NCI-H2227 (cell line): ENCODE data around the gene RPA1.

Experiments used
- DNase-seq: peaks from one replicate; lab custom pipeline; 2025; ENCODE audit not compliant: unreplicated experiment; lab: John Stamatoyannopoulos, UW

Gene RPA1

DNA sequence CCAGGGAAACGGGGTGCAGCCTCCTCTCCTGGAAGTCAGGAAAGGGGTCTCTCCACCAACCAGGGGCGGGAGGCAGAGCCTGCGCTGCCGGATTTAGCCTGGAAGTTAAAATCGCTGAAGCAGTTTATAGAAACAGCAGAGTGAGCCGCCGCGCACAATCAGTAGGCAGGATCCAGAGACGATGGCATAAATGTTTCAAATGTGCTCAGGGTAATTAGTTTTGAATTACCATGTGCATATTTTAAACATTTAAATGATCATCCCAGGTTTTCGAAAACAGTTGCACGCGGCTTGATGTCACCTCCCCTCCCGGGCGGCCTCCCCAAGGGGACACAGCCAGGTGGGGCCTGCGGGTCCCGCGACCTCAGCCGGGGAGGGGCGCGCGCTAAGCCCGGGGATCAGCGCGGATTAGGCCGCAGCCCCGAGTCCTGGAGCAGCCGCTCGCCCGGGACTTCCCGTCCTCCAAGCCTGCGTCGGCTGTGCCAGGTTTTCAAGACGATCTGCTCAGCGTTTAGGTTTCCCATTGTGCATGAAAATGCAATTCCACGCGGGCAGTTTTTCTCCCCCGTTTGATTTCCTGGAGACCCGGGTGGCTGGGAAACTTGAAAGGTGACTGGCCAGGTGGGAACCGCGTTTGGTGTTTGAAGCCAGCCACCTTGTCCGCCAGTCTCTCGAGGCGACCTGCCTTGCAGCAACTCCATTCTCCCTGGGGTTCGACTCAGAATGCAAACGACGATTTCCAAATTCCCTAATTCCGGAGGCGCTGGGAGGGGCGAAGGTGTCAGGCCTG is 78.3 kb downstream of the RPA1 start:
- DNase-seq: no peak

DNA sequence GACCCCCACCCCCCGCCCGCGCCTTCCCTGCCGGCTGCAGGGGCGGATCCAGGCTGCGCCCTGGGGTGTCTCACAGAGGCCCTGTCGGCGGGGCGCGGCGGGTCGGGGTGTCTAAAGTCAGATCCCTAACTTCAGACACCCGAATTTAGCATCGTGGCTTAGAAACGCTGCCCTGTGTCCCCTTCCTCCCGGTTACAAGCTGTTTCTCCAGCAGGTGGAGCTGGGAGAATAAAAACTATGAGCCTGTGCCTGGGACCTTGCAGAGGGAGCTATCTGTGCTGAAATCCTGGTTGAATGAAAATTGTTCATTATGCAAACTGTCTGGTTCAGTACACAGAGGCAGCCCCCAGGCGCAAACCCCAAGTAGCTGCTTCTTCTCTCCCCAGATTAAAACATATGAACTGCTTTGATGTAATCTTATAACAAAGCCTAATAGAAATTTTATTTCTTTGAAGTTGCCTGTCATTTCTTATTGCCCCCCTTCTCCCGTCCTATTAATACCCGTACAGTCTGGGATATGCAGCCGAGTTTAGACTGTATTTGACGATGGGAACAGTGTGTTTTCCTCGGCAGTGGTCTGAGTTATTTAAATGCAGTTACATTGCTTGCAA is 79.0 kb downstream of the RPA1 start:
- DNase-seq: peak; percentile 74

DNA sequence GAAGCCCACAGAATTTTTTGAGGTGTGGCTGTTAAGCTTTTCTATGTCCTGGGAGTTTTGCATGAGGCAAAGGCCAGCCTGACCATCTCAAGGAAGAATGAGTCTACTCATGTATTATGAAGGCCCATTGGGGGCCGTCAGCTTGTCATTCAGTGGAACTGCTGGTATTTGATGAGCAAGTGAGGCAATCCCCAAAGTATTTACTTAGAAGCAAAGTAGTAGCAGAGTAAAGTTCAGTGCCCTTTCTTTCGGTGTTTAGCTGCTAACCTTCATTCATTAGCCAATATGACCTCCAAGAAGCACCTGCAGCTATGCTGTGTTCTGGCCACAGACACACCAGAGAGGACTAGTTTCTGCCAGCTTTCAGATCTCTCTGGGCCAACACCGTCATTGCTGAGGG is 80.2 kb downstream of the RPA1 start:
- DNase-seq: no peak

DNA sequence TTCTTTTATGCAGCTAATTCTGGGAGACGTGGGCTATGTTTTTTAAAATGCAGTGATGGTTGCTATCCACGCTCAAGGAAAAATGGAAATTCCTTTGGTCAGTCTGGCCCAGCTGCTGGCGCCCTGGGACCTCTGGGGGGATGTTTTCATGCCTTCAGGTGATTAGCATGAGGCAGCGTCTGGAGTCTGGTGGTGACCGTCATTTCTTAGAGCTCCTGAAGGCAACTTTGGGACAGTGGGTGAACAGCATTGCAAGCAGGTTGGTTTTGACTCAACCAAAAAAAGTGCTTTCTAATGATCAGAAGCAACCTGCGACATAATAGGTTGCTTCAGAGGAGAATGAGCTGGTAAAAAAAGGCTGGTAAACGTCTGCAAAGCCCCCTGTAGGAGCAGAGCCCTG is 82.3 kb downstream of the RPA1 start:
- no peak for DNase-seq

DNA sequence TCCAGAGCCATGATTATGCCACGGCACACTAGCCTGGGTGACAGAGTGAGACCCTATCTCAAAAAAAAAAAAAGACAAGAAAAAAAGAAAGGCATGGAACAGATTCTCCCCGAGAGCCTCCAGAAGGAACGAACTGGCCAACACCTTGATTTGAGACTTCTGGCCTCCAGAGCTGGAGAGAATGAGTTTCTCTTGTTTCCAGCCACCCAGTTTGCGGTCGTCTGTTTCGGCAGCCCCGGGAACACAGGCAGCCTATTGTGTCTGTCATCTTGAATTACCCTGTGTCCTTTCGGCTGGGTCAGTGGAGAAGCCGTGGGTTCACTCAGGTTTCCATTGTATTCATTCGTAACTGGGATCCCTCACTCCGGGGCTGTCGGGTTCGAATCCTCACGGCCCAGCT is 83.9 kb downstream of the RPA1 start:
- DNase-seq: no peak

DNA sequence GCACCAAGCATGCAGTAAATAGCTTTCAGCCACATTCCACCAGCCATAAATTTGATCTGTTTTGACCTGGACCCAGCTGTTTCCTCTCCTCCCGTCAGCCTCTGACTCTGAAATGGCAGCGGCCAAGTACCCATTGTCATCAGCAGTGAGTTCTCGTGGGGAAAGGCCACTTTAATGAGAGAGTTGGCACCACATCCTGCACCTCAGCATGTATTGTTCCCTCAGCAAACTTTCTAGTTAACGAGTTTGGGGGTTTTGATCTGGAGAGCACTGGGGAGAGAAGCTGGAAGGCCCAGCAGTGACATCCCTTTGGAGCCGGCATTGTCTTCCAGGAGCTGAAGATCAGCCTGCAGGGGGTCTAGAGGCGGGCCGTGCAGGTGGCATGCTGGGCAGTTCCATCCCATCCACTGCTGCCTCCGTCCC is 84.9 kb downstream of the RPA1 start:
- DNase-seq: no peak

DNA sequence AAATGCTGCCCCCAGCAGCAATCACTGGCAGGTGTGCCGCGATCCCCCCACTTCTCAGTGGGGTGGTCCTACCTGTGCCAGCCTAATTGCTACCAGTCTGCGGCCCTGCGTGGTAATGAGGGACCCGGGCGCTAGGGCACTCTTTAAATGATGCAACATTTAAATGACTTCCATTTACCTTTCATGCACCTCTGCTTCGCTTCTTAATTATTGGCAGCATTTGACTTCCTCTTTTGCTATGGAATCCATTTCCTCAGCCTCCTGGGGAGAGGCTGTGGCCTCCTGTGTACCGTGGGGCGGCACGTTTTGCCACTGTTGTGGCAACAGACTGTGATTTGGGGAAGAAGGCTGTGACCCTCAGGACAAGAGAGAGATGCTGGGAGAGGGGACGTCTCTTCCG is 86.1 kb downstream of the RPA1 start:
- DNase-seq: no peak

DNA sequence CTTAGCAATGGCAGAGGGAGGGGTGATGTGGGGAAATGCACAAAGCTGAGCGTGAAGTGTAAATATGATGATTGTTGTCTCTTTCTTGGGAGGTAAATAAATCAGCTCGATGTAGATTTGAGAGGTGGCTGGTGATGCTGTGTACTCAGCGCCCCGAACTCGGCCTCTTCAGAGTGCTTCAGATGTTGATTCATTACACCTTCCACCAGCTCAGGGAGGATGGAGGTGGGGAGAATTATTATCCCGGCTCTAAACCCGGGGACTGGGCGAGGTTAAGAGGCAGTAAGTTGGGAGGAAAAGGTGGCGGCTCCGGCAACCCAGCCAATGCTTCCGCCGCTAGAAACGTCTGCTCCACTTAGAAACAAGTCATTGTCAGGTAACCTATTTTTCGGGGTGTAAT is 86.5 kb downstream of the RPA1 start:
- no peak for DNase-seq

DNA sequence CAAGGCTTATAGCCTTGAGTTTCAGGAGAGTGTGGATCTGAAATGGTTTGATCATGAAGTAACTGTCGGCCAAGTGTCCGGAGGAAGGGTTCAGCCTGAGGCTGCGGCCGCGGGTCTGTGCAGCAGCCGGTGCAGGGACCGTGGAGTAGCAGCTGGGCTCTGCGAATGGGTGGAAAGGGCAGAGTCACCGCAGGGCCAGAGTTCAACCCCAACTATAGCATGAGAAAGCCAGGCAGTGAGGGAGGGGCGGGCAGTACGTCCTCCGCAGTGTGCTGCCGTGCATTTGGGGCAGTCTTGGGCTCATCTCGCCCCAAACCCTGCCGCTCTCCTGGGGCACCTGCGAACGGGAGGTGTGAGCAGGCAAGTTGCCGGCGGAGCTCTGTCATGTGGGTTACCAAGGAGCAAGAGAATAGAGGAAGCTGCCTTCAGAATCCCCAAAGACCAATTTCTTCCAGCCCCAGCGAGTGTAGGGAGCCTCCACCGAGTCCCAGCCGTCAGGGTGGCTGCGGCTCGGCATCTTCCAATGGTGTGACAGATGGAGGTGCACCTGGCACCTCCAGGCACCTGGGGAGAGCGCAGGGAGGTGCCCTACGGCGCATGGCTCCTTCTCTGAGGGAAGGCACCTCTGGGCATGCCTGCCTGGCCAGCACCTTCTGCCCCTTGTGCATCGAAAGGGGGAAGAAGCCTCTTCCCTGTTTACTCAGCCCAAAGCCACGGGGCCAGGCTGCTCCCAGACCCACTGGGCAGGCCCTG is 87.3 kb downstream of the RPA1 start:
- DNase-seq: no peak

DNA sequence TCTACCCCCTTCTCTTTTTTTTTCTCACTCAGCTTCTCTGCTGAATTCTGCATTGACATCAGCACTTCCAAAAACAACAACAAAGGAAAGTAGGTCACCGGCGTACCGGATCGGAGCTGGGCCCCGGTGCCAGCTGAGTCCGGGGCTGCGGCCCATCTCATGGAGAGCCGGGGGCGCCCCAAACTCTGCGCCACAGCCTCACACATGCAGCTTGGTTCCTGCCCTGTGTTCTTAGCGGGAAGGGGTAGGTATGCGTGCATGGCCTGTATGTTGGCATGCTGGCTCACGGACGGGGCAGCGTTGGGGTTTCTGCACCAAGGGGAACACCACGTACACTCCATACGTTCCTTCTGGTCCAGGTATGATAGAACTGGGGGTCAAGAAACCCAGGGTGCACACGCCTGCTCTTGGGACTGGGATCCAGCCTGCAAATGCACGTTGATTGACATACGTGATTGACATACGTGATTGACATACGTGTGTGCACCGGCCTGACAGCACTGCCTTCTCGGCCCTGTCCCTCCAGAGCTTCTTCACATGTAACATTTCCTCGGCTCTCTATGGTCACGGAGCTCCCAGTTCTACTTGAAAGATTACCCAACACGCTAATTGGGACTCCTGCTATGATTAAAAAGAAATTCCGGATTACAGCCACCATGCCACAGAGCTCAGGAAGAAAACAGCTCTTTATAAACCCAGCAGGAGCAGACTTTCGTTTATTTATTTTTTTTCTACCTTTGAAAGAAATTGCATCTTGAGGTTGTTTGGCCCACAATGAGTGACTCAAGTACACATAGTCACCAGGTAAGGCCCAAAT is 88.7 kb downstream of the RPA1 start:
- DNase-seq: no peak

DNA sequence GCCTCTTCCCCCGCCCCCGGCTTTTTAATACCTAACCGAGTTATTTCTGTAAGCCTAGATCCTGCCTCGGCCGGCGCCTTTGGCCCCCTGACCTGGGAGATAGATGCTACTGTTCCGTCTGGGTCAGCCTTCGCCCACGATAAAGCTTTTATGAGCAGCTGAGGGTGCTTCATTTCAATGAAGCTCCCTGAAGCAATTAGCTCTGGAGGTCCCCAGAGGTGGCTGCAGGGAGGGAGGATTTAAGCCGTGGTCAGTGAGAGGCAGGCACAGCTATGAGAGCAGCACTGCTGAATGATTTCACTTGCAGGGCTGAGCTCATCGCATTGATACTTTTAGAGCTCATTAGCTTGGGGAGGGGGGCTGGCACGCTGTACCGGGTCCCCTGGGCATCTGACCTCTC is 89.4 kb downstream of the RPA1 start:
- no peak for DNase-seq

DNA sequence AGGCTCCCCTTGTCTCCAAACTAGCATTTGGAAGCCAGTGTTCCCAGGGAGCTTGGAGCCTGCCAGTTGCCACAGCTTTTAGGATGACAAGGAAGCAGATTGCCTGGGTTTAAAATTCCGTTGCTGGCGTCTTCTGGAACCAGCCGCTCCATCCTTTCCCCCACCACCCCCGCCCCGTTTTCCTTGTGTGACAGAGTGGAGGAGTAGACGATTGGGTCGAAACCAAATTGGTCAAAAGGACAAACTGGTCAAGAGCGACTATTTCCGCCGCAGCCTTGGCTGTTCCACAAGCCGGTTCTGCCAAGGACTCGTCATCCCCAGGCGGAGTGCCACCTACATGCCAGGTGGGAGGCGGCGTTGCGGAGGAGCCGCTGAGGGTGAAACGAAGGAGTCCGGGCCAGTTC is 91.1 kb downstream of the RPA1 start:
- DNase-seq: no peak

DNA sequence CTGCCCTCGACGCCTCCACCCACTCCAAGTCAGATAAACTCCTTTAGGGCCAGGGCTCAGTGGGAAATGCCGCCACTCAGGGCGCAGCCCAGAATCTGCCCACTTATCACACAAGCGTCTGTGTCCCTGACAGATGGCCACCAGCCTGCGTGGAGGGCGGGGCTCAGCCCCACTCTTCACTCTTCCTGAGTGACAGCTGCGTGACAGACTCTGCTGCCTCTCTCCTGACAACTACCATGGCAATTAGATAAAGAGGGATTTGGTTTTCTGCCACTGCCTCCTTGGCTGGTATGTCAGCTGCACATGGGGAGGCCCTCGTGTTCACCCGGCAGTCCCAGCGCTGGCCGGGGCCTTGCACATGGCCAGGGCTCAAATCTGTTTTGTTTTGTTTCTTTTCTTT is 99.2 kb downstream of the RPA1 start:
- DNase-seq: no peak

DNA sequence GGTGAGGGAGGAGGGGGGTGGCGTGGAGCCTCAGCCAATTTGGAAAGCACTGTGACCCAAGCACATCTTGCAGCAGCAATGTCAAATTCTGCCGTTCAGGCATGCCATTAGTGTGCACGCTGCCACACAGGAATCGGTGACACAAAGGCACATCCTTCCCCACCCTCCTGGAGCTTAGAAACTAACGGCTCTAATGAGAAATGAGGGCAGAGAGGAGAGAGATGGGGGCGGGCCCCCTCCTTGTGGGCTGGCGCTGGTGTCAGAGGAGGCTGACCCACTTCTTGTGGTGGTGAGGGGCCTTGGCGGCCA is 100.5 kb downstream of the RPA1 start:
- peak; percentile 60 for DNase-seq

DNA sequence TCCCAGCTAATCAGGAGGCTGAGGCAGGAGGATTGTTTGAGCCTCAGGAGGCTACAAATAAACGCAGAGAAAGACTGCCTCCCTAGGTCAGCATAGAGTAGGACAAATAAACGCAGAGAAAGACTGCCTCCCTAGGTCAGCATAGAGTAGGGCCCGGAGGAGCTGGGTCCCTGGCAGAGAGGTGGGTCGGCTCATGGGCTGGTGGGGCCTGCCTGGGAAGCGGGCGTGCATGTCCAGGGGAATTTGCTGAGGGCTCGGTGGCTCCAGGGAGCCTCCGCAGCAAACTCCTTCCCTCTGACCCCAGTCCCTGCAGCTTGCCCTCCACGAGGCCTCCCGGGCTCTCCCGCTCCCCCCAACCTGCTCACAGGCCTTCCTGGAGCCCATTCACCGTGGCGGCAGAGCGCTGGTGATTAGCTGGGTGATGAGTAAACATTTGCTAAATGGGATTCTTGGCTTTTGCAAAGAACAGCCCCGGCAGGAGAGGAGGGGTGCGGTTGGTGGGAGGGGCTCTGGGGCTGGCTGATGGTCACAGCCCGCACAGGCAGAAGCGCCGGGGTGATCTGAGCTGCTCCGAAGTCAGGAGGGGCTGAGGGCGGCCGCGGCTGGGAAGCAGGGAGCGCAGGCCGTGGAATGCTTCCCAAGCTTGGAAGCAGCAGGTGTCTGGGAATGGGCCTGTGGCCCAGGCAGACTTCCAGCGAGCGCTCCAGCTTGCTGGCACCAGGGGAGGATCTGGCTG is 102.2 kb downstream of the RPA1 start:
- DNase-seq: peak; percentile 32

DNA sequence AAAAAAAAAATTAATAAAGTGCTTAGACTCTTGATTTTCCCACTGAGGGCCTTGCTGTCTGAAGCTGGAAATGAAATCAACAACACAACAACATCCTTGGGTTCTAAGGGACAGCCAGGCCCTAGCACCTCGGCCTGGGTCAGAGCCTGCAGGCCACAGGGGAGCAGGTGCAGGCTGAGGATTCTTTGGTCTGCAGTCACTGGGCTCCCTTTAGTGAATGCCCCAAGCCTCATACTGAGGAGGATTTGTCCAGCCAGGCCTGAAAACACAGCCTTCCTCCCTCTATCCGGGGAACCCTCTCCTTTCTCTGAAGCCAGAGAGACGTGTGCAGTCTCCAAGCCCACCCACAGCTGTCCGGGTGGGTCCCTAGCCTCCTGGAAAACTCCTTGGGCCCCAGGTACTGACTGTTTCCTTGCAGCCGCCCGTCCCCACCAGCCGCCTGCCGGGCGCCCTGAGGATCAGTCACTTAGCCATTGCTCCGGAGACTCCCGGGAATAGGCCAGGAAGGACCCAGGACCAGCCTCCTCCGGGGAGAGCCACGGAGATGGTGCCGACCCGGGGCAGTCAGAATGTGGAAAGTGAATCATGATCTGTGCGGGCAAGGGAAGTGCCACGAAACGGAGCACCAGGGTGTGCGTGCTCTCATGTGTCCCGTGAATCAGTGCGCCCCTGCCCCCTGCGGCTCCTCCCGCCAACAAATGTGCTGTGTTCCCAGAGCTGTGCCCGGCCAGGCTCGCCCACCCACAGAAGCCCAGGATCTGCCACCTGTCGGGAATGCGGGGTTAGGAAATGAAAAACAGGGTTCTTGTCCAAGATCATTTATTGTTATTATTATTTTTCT is 104.3 kb downstream of the RPA1 start:
- no peak for DNase-seq

DNA sequence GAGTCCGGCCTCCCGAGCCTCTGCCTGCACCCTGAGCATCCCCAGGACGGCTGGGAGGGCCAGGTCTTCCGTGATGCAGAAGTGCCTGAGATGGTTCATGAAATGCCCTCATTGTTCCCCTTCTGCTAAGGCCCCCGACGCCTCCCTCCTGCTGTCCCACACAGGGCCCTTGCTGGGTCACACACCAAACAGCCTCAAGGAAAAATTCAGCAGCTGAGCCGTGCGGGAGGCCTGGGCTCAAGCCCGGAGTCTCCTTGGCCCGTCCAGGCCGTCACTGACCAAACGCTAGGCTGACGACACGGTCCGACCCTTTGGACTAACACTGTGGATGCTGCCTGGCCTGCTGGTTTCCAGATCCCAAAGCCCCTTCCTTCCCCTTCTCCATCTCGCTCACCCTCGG is 105.1 kb downstream of the RPA1 start:
- DNase-seq: no peak

DNA sequence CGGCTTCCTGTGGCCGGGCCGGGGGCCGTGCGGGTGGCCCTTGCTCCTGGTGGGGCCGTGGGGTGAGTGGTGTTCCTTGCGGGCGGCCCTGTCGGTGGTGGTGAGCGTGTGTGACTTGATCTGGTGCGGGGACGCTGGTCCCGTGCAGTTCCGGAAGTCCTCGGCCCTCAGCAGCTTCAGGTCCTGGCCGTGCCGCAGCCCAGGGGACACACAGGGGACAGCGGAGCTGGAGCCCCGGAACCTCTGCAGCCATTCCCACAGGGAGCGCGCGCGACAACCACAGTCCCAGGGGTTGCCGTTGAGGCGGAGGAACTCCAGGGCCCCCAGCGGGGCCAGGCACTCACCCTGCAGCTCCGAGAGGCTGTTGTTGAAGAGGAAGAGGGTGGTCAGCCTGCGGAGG is 107.0 kb downstream of the RPA1 start:
- no peak for DNase-seq

DNA sequence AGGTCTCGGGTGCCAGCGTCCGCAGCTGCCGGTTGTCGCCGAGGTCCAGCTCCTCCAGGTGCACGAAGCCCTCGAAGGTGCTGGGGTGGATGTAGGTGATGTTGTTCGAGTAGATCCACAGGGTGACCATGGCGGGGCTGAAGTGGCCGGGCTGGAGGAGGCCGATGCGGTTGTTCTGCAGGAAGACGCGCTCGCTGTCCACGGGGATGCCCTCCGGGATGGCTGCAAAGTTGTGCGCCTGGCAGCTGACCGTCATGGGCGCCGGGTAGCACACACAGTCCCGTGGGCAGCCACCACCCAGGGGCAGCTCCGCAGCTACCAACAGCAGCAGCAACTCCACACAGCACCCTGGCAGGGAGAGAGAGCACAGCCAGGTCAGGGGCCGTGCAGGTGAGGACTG is 107.7 kb downstream of the RPA1 start:
- DNase-seq: no peak
